B cell (primary cell): ENCODE measurements around the gene ZNF229. TPM values are rescaled to one million over a fixed set of nuclear protein-coding genes. Genes with fewer than 3 reads are reported as not detected.

Source experiments
- ATAC-seq: fragments of 200-7000 bp; cut with Tn5 transposase; one replicate; pipeline ENCODE4 v1.10.0; 2021; ENCODE audit warnings: low read depth, mild to moderate bottlenecking, moderate number of reproducible peaks, moderate library complexity
- CTCF ChIA-PET: fragments of 350-600 bp; sonication (Branson Sonifier 250); formaldehyde crosslinking; loops from one replicate; lab custom pipeline; 2021; ENCODE audit warnings: antibody characterized with exemption, inconsistent platforms; lab: Charles Lee
- POLR2A ChIA-PET: fragments of 350-600 bp; sonication (Branson Sonifier 250); formaldehyde crosslinking; loops from one replicate; lab custom pipeline; 2021; ENCODE audit warnings: antibody characterized with exemption; lab: Charles Lee
- DNase-seq: peaks from one replicate; pipeline ENCODE4 v3.0.0; 2013
- H2AFZ ChIP-seq: 2 replicates; pipeline ENCODE4 v1.6.1; 2012; ENCODE audit warnings: mild to moderate bottlenecking, low read depth, low read length; ENCODE audit not compliant: insufficient read depth, poor library complexity, severe bottlenecking
- H3K27ac ChIP-seq, 2 donors: 1 replicate in 1 of 2; 2 replicates in 1 of 2; pipeline ENCODE4 v1.5.1; 2012 to 2013; ENCODE audit warnings: low read length in 2 of 2, mild to moderate bottlenecking in 2 of 2, moderate library complexity in 1 of 2
- H3K27me3 ChIP-seq, 4 experiments: fragments of 200-600 bp in 1 of 4; sonication (generic) in 1 of 4; replicated peaks in 1 of 4; 1 replicate in 2 of 4; 2 replicates in 2 of 4; pipeline versions ENCODE4 v1.6.1 to v1.7.0; 2013 to 2016; ENCODE audit warnings: low read length in 3 of 4, mild to moderate bottlenecking in 2 of 4, mixed read lengths in 1 of 4, moderate library complexity in 1 of 4; ENCODE audit not compliant: insufficient read depth in 4 of 4, control insufficient read depth in 3 of 4; ENCODE audit errors: control extremely low read depth in 1 of 4
- H3K36me3 ChIP-seq, 2 experiments: replicated peaks in 1 of 2; 1 replicate in 1 of 2; 2 replicates in 1 of 2; pipeline versions ENCODE4 v1.6.1 to v1.7.1; 2013; ENCODE audit warnings: low read length in 1 of 2; ENCODE audit not compliant: insufficient read depth in 2 of 2, control insufficient read depth in 1 of 2; ENCODE audit errors: control extremely low read depth in 1 of 2, extremely low read depth in 1 of 2
- H3K4me1 ChIP-seq, 2 donors: fragments of 200-600 bp in 1 of 2; sonication (generic) in 1 of 2; 1 replicate in 1 of 2; 2 replicates in 1 of 2; pipeline versions ENCODE4 v1.5.1 to v1.6.1; 2013 to 2017; ENCODE audit warnings: low read length in 2 of 2; ENCODE audit not compliant: control insufficient read depth in 2 of 2, insufficient read depth in 2 of 2
- H3K4me2 ChIP-seq: replicated peaks from 2 replicates; pipeline ENCODE3; 2012; ENCODE audit warnings: mild to moderate bottlenecking, low read depth, low read length; ENCODE audit not compliant: poor library complexity, severe bottlenecking
- H3K4me3 ChIP-seq, 5 experiments: fragments of 200-600 bp in 1 of 5; sonication (generic) in 1 of 5; 1 replicate in 3 of 5; 2 replicates in 2 of 5; pipeline versions ENCODE4 v1.5.1 to v1.7.0; 2011 to 2016; ENCODE audit warnings: low read length in 4 of 5, mild to moderate bottlenecking in 4 of 5, low read depth in 2 of 5, control low read depth in 1 of 5, moderate library complexity in 1 of 5; ENCODE audit not compliant: insufficient read depth in 1 of 5; ENCODE audit errors: control extremely low read depth in 1 of 5, extremely low read depth in 1 of 5
- H3K79me2 ChIP-seq: fragments of 200-600 bp; sonication (generic); one replicate; pipeline ENCODE4 v1.6.0; 2016; ENCODE audit warnings: low read length; ENCODE audit not compliant: control insufficient read depth, insufficient read depth
- H3K9ac ChIP-seq: fragments of 200-600 bp; sonication (generic); 2 replicates; pipeline ENCODE4 v1.6.1; 2017; ENCODE audit warnings: mild to moderate bottlenecking, low read length, moderate library complexity
- H3K9me3 ChIP-seq, 3 donors: one replicate each; pipeline versions ENCODE4 v1.6.1 to v1.7.1; 2013; ENCODE audit warnings: low read length in 2 of 3; ENCODE audit not compliant: control insufficient read depth in 2 of 3, insufficient read depth in 1 of 3; ENCODE audit errors: control extremely low read depth in 1 of 3
- H4K20me1 ChIP-seq: 2 replicates; pipeline ENCODE4 v1.6.0; 2012; ENCODE audit warnings: mild to moderate bottlenecking, low read length; ENCODE audit not compliant: insufficient read depth, control insufficient read depth, poor library complexity, severe bottlenecking
- H3K27ac Mint-ChIP-seq: one replicate; pipeline ENCODE4 v1.8.0; 2021; ENCODE audit warnings: mixed read lengths
- H3K27me3 Mint-ChIP-seq: one replicate; pipeline ENCODE4 v1.8.0; 2021; ENCODE audit warnings: mixed read lengths
- H3K4me1 Mint-ChIP-seq: one replicate; pipeline ENCODE4 v1.8.0; 2021; ENCODE audit warnings: mixed read lengths
- H3K4me3 Mint-ChIP-seq: one replicate; pipeline ENCODE4 v1.8.0; 2021; ENCODE audit warnings: mixed read lengths
- H3K9me3 Mint-ChIP-seq: one replicate; pipeline ENCODE4 v1.8.0; 2022; ENCODE audit warnings: mixed read lengths; ENCODE audit not compliant: insufficient read depth
- CTCF ChIP-seq: fragments of 200-600 bp; IDR thresholded peaks from one replicate; pipeline ENCODE4 v1.8.0; 2022; ENCODE audit warnings: antibody characterized with exemption, mild to moderate bottlenecking
- EZH2 ChIP-seq: IDR thresholded peaks from 2 replicates; pipeline ENCODE4 v1.6.1; 2012; ENCODE audit warnings: borderline replicate concordance, low read depth, mild to moderate bottlenecking, moderate library complexity, low read length; ENCODE audit not compliant: insufficient read depth, poor library complexity, severe bottlenecking
- WGBS: methylation state at CpG from one replicate; pipeline ENCODE4 v1.1.5; 2013; ENCODE audit warnings: missing lambda C conversion rate; ENCODE audit not compliant: insufficient coverage; 5-methylcytosine and 5-hydroxymethylcytosine counted together
- intact Hi-C: fragments of 100-400 bp; cut with micrococcal nuclease; formaldehyde crosslinking; loops from one replicate; pipeline ENCODE4 v1.10.0; 2022
- polyA plus RNA-seq: library from polyadenylated mRNA; depleted of rRNA; stranded (reverse); fragments of >200 nt; gene quantifications from 2 replicates; pipeline ENCODE4 v1.2.3, GENCODE V29; 2012
- total RNA-seq, 2 donors: library from RNA; stranded (reverse); fragments of 120-200 nt in 1 of 2; gene quantifications; 1 replicate in 1 of 2; 2 replicates in 1 of 2; pipeline versions ENCODE4 v1.2.3 to v1.2.4, GENCODE V29; 2013 to 2022

Gene ZNF229
- total and polyA plus RNA-seq, 2 donors (not counting 1 experiment from before 2014, with no cell fraction given): 1.8 to 6.2 TPM

DNA sequence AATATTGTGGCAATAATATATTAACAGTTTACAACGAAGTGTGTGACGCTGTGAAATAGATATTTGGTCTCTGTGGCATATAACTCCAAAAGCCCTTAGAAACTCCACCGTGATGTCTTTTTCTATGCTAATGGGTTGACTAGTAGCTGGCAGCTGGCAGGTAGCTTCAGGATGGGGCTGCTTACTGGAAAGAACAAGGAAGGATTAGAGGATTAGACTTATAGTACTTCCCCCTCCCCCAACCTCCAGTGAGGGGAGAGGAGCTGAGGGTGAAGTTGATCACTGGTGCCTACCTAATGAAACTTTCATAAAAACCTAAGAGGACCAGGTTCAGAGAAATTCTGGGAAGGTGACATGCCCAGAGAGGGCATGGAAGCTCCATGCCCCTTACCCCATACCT is 9.8 kb downstream of the ZNF229 start:
- DNase-seq (no peak), ATAC-seq (no peak)
- Mint-ChIP-seq H3K4me3 (no peak overlapping the region), H3K27ac (no peak overlapping the region), H3K4me1 (no peaks in the 10 kb centered on the region), H3K27me3 (no peaks in the 10 kb centered on the region), H3K9me3 (peaks cover 22% of the 10 kb centered on the region)
- no peaks in the 10 kb centered on the region for H3K4me1 ChIP-seq
- no peak overlapping the region for H3K4me2 ChIP-seq
- ChIA-PET POLR2A (no interaction called here), CTCF (no interaction called here)
- no peak overlapping the region for H2AFZ ChIP-seq
- H3K4me3 ChIP-seq: no peak overlapping the region
- no peaks in the 10 kb centered on the region for H4K20me1 ChIP-seq
- no peaks in the 10 kb centered on the region for H3K79me2 ChIP-seq
- TF ChIP-seq EZH2: no peak
- TF ChIP-seq CTCF: no peak
- no peaks in the 10 kb centered on the region for H3K27me3 ChIP-seq
- H3K27ac ChIP-seq: no peak overlapping the region
- WGBS: no CpG with 5 or more reads among the region's 3 CpGs
- peaks cover 6 to 38% (median 34%) of the 10 kb centered on the region in 3 donors for H3K9me3 ChIP-seq
- intact Hi-C loops: no loop called here
- no peak overlapping the region for H3K9ac ChIP-seq
- H3K36me3 ChIP-seq: peaks cover 2 to 6% of the 10 kb centered on the region in 2 experiments

- Mint-ChIP-seq H3K4me1 (no peaks in the 10 kb centered on the region), H3K4me3 (no peak overlapping the region), H3K9me3 (peaks cover 21% of the 10 kb centered on the region), H3K27me3 (no peaks in the 10 kb centered on the region), H3K27ac (no peak overlapping the region)
- no peak overlapping the region for H3K27ac ChIP-seq
- H3K9ac ChIP-seq: no peak overlapping the region
- no peaks in the 10 kb centered on the region for H4K20me1 ChIP-seq
- CTCF ChIA-PET: no interaction called here
- no peaks in the 10 kb centered on the region for H3K4me1 ChIP-seq
- intact Hi-C loops: no loop called here
- no peak overlapping the region for H3K4me3 ChIP-seq
- H3K9me3 ChIP-seq: peaks cover 2 to 49% (median 46%) of the 10 kb centered on the region in 3 donors
- WGBS: 100% methylated on average over 2 of the region's 2 CpGs
- H3K27me3 ChIP-seq: no peaks in the 10 kb centered on the region
- POLR2A ChIA-PET: no interaction called here
- no peaks in the 10 kb centered on the region for H3K79me2 ChIP-seq
- H3K4me2 ChIP-seq: no peak overlapping the region
- peaks cover 2 to 7% of the 10 kb centered on the region in 2 experiments for H3K36me3 ChIP-seq
- H2AFZ ChIP-seq: no peak overlapping the region
- TF ChIP-seq EZH2 (no peak), CTCF (no peak)
- ATAC-seq: no peak
- no peak for DNase-seq
Observed at GRCh38 chr19:44435441-44435840, 12.8 kb downstream of the ZNF229 start.
